Activated naive CD8-positive, alpha-beta T cell treated with anti-CD3 and anti-CD28 coated beads for 36 hours (primary cell): ENCODE results near the gene CAMTA1. TPM values are rescaled to one million over a fixed set of nuclear protein-coding genes. Genes with fewer than 3 reads are reported as not detected.
"Not testable (repeated sequence)": the region's sequence is repeated elsewhere in the genome, so short reads cannot be mapped to it uniquely, and the experiment has no call there.

Experiments used
- DNase-seq: peaks from one replicate; pipeline ENCODE4 v3.0.0; 2021
- H3K27ac Mint-ChIP-seq: one replicate; pipeline ENCODE4 v1.8.0; 2022; ENCODE audit warnings: mild to moderate bottlenecking, moderate library complexity, mixed read lengths
- H3K27me3 Mint-ChIP-seq: one replicate; pipeline ENCODE4 v1.8.0; 2022; ENCODE audit warnings: mild to moderate bottlenecking, mixed read lengths
- H3K36me3 Mint-ChIP-seq: one replicate; pipeline ENCODE4 v1.8.0; 2021; ENCODE audit warnings: mild to moderate bottlenecking, mixed read lengths
- H3K4me1 Mint-ChIP-seq: one replicate; pipeline ENCODE4 v1.8.0; 2021; ENCODE audit warnings: mixed read lengths
- H3K4me3 Mint-ChIP-seq: one replicate; pipeline ENCODE4 v1.8.0; 2022; ENCODE audit warnings: mild to moderate bottlenecking, moderate library complexity, mixed read lengths
- H3K9me3 Mint-ChIP-seq: one replicate; pipeline ENCODE4 v1.8.0; 2022; ENCODE audit warnings: mixed read lengths
- total RNA-seq, 2 experiments: library from RNA; stranded (reverse); gene quantifications; one replicate each; pipeline ENCODE4 v1.2.3, GENCODE V29; 2021

The CAMTA1 gene
- total RNA-seq, 2 experiments from 2014 or later, result 70.4 to 71.4 TPM

- H3K27me3 Mint-ChIP-seq, result no peaks in the 10 kb centered on the region
- no peak overlapping the region for H3K4me3 Mint-ChIP-seq
- no peaks in the 10 kb centered on the region for H3K36me3 Mint-ChIP-seq
- H3K27ac Mint-ChIP-seq, result no peak overlapping the region
- H3K9me3 Mint-ChIP-seq, result peaks cover 3% of the 10 kb centered on the region
- DNase-seq, result no peak
- no peaks in the 10 kb centered on the region for H3K4me1 Mint-ChIP-seq
These were observed 809.6 kb downstream of the CAMTA1 start for GRCh38 chr1:7594714-7595295.

- Mint-ChIP-seq H3K9me3 (peaks cover 3% of the 10 kb centered on the region), H3K27ac (no peak overlapping the region), H3K27me3 (no peaks in the 10 kb centered on the region), H3K4me1 (no peaks in the 10 kb centered on the region), H3K4me3 (no peak overlapping the region), H3K36me3 (no peaks in the 10 kb centered on the region)
- DNase-seq, result no peak
These were observed 810.1 kb downstream of the CAMTA1 start for GRCh38 chr1:7595336-7595735.

- H3K27ac Mint-ChIP-seq, result no peak overlapping the region
- no peak overlapping the region for H3K4me3 Mint-ChIP-seq
- no peak for DNase-seq
- H3K36me3 Mint-ChIP-seq, result no peaks in the 10 kb centered on the region
- no peaks in the 10 kb centered on the region for H3K27me3 Mint-ChIP-seq
- H3K4me1 Mint-ChIP-seq, result no peaks in the 10 kb centered on the region
- peaks cover 3% of the 10 kb centered on the region for H3K9me3 Mint-ChIP-seq
These were observed 811.1 kb downstream of the CAMTA1 start for GRCh38 chr1:7596126-7596965.

GRCh38 chr1:7598058-7598457, 812.8 kb downstream of the CAMTA1 start:
- not testable (repeated sequence) for H3K9me3 Mint-ChIP-seq, H3K4me3 Mint-ChIP-seq, H3K27me3 Mint-ChIP-seq, H3K4me1 Mint-ChIP-seq, H3K27ac Mint-ChIP-seq, DNase-seq, H3K36me3 Mint-ChIP-seq

GRCh38 chr1:7604906-7605305, 819.7 kb downstream of the CAMTA1 start:
- H3K27me3 Mint-ChIP-seq, DNase-seq, H3K4me3 Mint-ChIP-seq, H3K4me1 Mint-ChIP-seq, H3K36me3 Mint-ChIP-seq, H3K27ac Mint-ChIP-seq, H3K9me3 Mint-ChIP-seq: not testable (repeated sequence)

- Mint-ChIP-seq H3K27ac (no peak overlapping the region), H3K36me3 (no peaks in the 10 kb centered on the region), H3K9me3 (no peaks in the 10 kb centered on the region), H3K4me1 (no peaks in the 10 kb centered on the region), H3K27me3 (peaks cover 3% of the 10 kb centered on the region), H3K4me3 (no peak overlapping the region)
- no peak for DNase-seq
These were observed 820.8 kb downstream of the CAMTA1 start for GRCh38 chr1:7606096-7606495.

GRCh38 chr1:7607097-7607496, 821.8 kb downstream of the CAMTA1 start:
- DNase-seq, result no peak
- no peaks in the 10 kb centered on the region for H3K9me3 Mint-ChIP-seq
- H3K4me1 Mint-ChIP-seq, result no peaks in the 10 kb centered on the region
- no peak overlapping the region for H3K4me3 Mint-ChIP-seq
- no peak overlapping the region for H3K27ac Mint-ChIP-seq
- H3K36me3 Mint-ChIP-seq, result no peaks in the 10 kb centered on the region
- H3K27me3 Mint-ChIP-seq, result peaks cover 3% of the 10 kb centered on the region

GRCh38 chr1:7608628-7609305, 823.5 kb downstream of the CAMTA1 start:
- DNase-seq, result no peak
- Mint-ChIP-seq H3K36me3 (no peaks in the 10 kb centered on the region), H3K9me3 (no peaks in the 10 kb centered on the region), H3K27me3 (peaks cover 3% of the 10 kb centered on the region), H3K4me1 (no peaks in the 10 kb centered on the region), H3K4me3 (no peak overlapping the region), H3K27ac (no peak overlapping the region)

- H3K4me1 Mint-ChIP-seq, result no peaks in the 10 kb centered on the region
- no peak overlapping the region for H3K4me3 Mint-ChIP-seq
- H3K27me3 Mint-ChIP-seq, result peaks cover 3% of the 10 kb centered on the region
- no peak for DNase-seq
- H3K27ac Mint-ChIP-seq, result no peak overlapping the region
- no peaks in the 10 kb centered on the region for H3K9me3 Mint-ChIP-seq
- H3K36me3 Mint-ChIP-seq, result no peaks in the 10 kb centered on the region
These were observed 824.2 kb downstream of the CAMTA1 start for GRCh38 chr1:7609311-7609994.

- no peaks in the 10 kb centered on the region for H3K9me3 Mint-ChIP-seq
- H3K4me1 Mint-ChIP-seq, result no peaks in the 10 kb centered on the region
- peaks cover 3% of the 10 kb centered on the region for H3K27me3 Mint-ChIP-seq
- no peak for DNase-seq
- H3K27ac Mint-ChIP-seq, result no peak overlapping the region
- H3K4me3 Mint-ChIP-seq, result no peak overlapping the region
- no peaks in the 10 kb centered on the region for H3K36me3 Mint-ChIP-seq
These were observed 825.0 kb downstream of the CAMTA1 start for GRCh38 chr1:7610106-7610731.

- no peak for DNase-seq
- Mint-ChIP-seq H3K4me3 (no peak overlapping the region), H3K36me3 (no peaks in the 10 kb centered on the region), H3K27ac (no peak overlapping the region), H3K9me3 (no peaks in the 10 kb centered on the region), H3K4me1 (no peaks in the 10 kb centered on the region), H3K27me3 (no peaks in the 10 kb centered on the region)
These were observed 825.7 kb downstream of the CAMTA1 start for GRCh38 chr1:7610936-7611335.

GRCh38 chr1:7611421-7612010, 826.3 kb downstream of the CAMTA1 start:
- H3K27me3 Mint-ChIP-seq, result no peaks in the 10 kb centered on the region
- H3K4me3 Mint-ChIP-seq, result no peak overlapping the region
- H3K27ac Mint-ChIP-seq, result no peak overlapping the region
- H3K36me3 Mint-ChIP-seq, result no peaks in the 10 kb centered on the region
- DNase-seq, result no peak
- H3K9me3 Mint-ChIP-seq, result no peaks in the 10 kb centered on the region
- no peaks in the 10 kb centered on the region for H3K4me1 Mint-ChIP-seq

- Mint-ChIP-seq H3K4me3 (no peak overlapping the region), H3K36me3 (no peaks in the 10 kb centered on the region), H3K27me3 (no peaks in the 10 kb centered on the region), H3K9me3 (no peaks in the 10 kb centered on the region), H3K27ac (no peak overlapping the region), H3K4me1 (no peaks in the 10 kb centered on the region)
- no peak for DNase-seq
These were observed 828.0 kb downstream of the CAMTA1 start for GRCh38 chr1:7613106-7613850.

GRCh38 chr1:7613851-7614205, 828.6 kb downstream of the CAMTA1 start:
- Mint-ChIP-seq H3K4me1 (no peaks in the 10 kb centered on the region), H3K36me3 (no peaks in the 10 kb centered on the region), H3K4me3 (no peak overlapping the region), H3K27me3 (no peaks in the 10 kb centered on the region), H3K27ac (no peak overlapping the region), H3K9me3 (no peaks in the 10 kb centered on the region)
- no peak for DNase-seq
